ENCODE results near the gene DRG1.

The DRG1 gene

GRCh38 chr22:31431950-31432349 is 32.5 kb downstream of the DRG1 start:
- peaks cover 75% of the 10 kb centered on the region for H3K36me3 ChIP-seq (replicated peaks)
- no peak overlapping the region for H3K4me3 ChIP-seq (ENCODE audit: low read depth, low read length)
- TF ChIP-seq CTCF (IDR thresholded peaks at IDR 0.05; ENCODE audit: low read depth, low read length, missing control alignments): no peak
- no peaks in the 10 kb centered on the region for H3K27me3 ChIP-seq (replicated peaks)
- H3K27ac ChIP-seq: no peak overlapping the region
- DNase-seq: no peak
- in situ Hi-C loops (cut with HindIII; ENCODE audit: low pct_ligation_motif_present, low sequenced_read_pairs): no loop called here

GRCh38 chr22:31436132-31436531 is 36.7 kb downstream of the DRG1 start:
- no peak for TF ChIP-seq CTCF (IDR thresholded peaks at IDR 0.05; ENCODE audit: low read depth, low read length, missing control alignments)
- Histone ChIP-seq H3K4me3 (ENCODE audit: low read depth, low read length) (no peak overlapping the region), H3K36me3 (replicated peaks) (peaks cover 78% of the 10 kb centered on the region), H3K27me3 (replicated peaks) (no peaks in the 10 kb centered on the region), H3K27ac (no peak overlapping the region)
- no peak for DNase-seq
- in situ Hi-C loops (cut with HindIII; ENCODE audit: low pct_ligation_motif_present, low sequenced_read_pairs): no loop called here

GRCh38 chr22:31439808-31440207 is 40.4 kb downstream of the DRG1 start:
- no peak for DNase-seq
- TF ChIP-seq CTCF (IDR thresholded peaks at IDR 0.05; ENCODE audit: low read depth, low read length, missing control alignments): no peak
- H3K27ac ChIP-seq: no peak overlapping the region
- in situ Hi-C loops (cut with HindIII; ENCODE audit: low pct_ligation_motif_present, low sequenced_read_pairs): no loop called here
- no peak overlapping the region for H3K4me3 ChIP-seq (ENCODE audit: low read depth, low read length)
- peaks cover 81% of the 10 kb centered on the region for H3K36me3 ChIP-seq (replicated peaks)
- no peaks in the 10 kb centered on the region for H3K27me3 ChIP-seq (replicated peaks)

GRCh38 chr22:31440681-31441080 is 41.3 kb downstream of the DRG1 start:
- Histone ChIP-seq H3K36me3 (replicated peaks) (peaks cover 81% of the 10 kb centered on the region), H3K4me3 (ENCODE audit: low read depth, low read length) (no peak overlapping the region), H3K27ac (no peak overlapping the region), H3K27me3 (replicated peaks) (no peaks in the 10 kb centered on the region)
- TF ChIP-seq CTCF (IDR thresholded peaks at IDR 0.05; ENCODE audit: low read depth, low read length, missing control alignments): no peak
- in situ Hi-C loops (cut with HindIII; ENCODE audit: low pct_ligation_motif_present, low sequenced_read_pairs): no loop called here
- DNase-seq: no peak

GRCh38 chr22:31441652-31442051 is 42.2 kb downstream of the DRG1 start:
- no peaks in the 10 kb centered on the region for H3K27me3 ChIP-seq (replicated peaks)
- in situ Hi-C loops (cut with HindIII; ENCODE audit: low pct_ligation_motif_present, low sequenced_read_pairs): no loop called here
- no peak for DNase-seq

More at GRCh38 chr22:31441652-31442051, 42.2 kb downstream of the DRG1 start:
- no peak for TF ChIP-seq CTCF (IDR thresholded peaks at IDR 0.05; ENCODE audit: low read depth, low read length, missing control alignments)
- H3K27ac ChIP-seq: no peak overlapping the region
- peaks cover 72% of the 10 kb centered on the region for H3K36me3 ChIP-seq (replicated peaks)
- H3K4me3 ChIP-seq (ENCODE audit: low read depth, low read length): no peak overlapping the region

All from brain microvascular endothelial cell (primary cell).